ENCODE measurements around the gene LRRFIP2. TPM values are rescaled to one million over a fixed set of nuclear protein-coding genes. Genes with fewer than 3 reads are reported as not detected.
A peak's percentile ranks its signal among the peaks of the same experiment; 100 is the strongest.

LRRFIP2 gene
- polyA plus RNA-seq, 6 donors from 2014 or later, result 7.6 to 20.6 (median 15.5) TPM

GRCh38 chr3:37114251-37115145, 59.9 kb downstream of the LRRFIP2 start:
- H3K36me3 Mint-ChIP-seq, result peaks cover 0 to 7% of the 10 kb centered on the region in 2 donors
- no peaks in the 10 kb centered on the region for H3K27me3 Mint-ChIP-seq
- DNase-seq (no peak), ATAC-seq (ENCODE audit: low read depth in 2 of 2) (no peak)
- H3K4me1 Mint-ChIP-seq, result no peaks in the 10 kb centered on the region
- H3K27ac Mint-ChIP-seq, result no peak overlapping the region
- no peaks in the 10 kb centered on the region for H3K9me3 Mint-ChIP-seq
- H3K4me3 Mint-ChIP-seq, result no peak overlapping the region

- no peaks in the 10 kb centered on the region for H3K9me3 Mint-ChIP-seq
- H3K27ac Mint-ChIP-seq, result no peak overlapping the region
- no peak for ATAC-seq (ENCODE audit: low read depth in 2 of 2)
- H3K27me3 Mint-ChIP-seq, result no peaks in the 10 kb centered on the region
- DNase-seq, result no peak
- H3K4me3 Mint-ChIP-seq, result no peak overlapping the region
- no peaks in the 10 kb centered on the region for H3K4me1 Mint-ChIP-seq
- H3K36me3 Mint-ChIP-seq, result peaks cover 0 to 7% of the 10 kb centered on the region in 2 donors
Observed at GRCh38 chr3:37112987-37113386, 61.4 kb downstream of the LRRFIP2 start.

- ATAC-seq (ENCODE audit: low read depth in 2 of 2), result no peak
- no peak for DNase-seq
- H3K9me3 Mint-ChIP-seq, result no peaks in the 10 kb centered on the region
- no peak overlapping the region for H3K27ac Mint-ChIP-seq
- no peaks in the 10 kb centered on the region for H3K4me1 Mint-ChIP-seq
- no peaks in the 10 kb centered on the region for H3K27me3 Mint-ChIP-seq
- H3K36me3 Mint-ChIP-seq, result peaks cover 0 to 7% of the 10 kb centered on the region in 2 donors
- H3K4me3 Mint-ChIP-seq, result no peak overlapping the region
Observed at GRCh38 chr3:37111199-37111598, 63.2 kb downstream of the LRRFIP2 start.

- peak overlapping the region in 1 of 6 donors; percentile 31 for H3K27ac Mint-ChIP-seq
- H3K4me3 Mint-ChIP-seq, result no peak overlapping the region
- H3K36me3 Mint-ChIP-seq, result no peaks in the 10 kb centered on the region
- H3K4me1 Mint-ChIP-seq, result peaks cover 0 to 5% (median 0%) of the 10 kb centered on the region in 3 donors
- H3K27me3 Mint-ChIP-seq, result no peaks in the 10 kb centered on the region
- no peak for DNase-seq
- no peaks in the 10 kb centered on the region for H3K9me3 Mint-ChIP-seq
- no peak for ATAC-seq (ENCODE audit: low read depth in 2 of 2)
Observed at GRCh38 chr3:37107846-37108245, 66.5 kb downstream of the LRRFIP2 start.

GRCh38 chr3:37103103-37103808, 71.1 kb downstream of the LRRFIP2 start:
- Mint-ChIP-seq H3K27me3 (no peaks in the 10 kb centered on the region), H3K27ac (peak overlapping the region in 2 of 6 donors; percentile 52 to 68), H3K4me1 (peaks cover 0 to 5% (median 0%) of the 10 kb centered on the region in 3 donors), H3K36me3 (peaks cover 0 to 4% of the 10 kb centered on the region in 2 donors), H3K4me3 (no peak overlapping the region), H3K9me3 (no peaks in the 10 kb centered on the region)
- no peak for DNase-seq
- no peak for ATAC-seq (ENCODE audit: low read depth in 2 of 2)

- H3K27me3 Mint-ChIP-seq, result no peaks in the 10 kb centered on the region
- H3K4me3 Mint-ChIP-seq, result no peak overlapping the region
- H3K9me3 Mint-ChIP-seq, result no peaks in the 10 kb centered on the region
- ATAC-seq (ENCODE audit: low read depth in 2 of 2) (no peak), DNase-seq (no peak)
- peaks cover 0 to 4% of the 10 kb centered on the region in 2 donors for H3K36me3 Mint-ChIP-seq
- H3K4me1 Mint-ChIP-seq, result peaks cover 0 to 5% (median 0%) of the 10 kb centered on the region in 3 donors
- H3K27ac Mint-ChIP-seq, result no peak overlapping the region
Observed at GRCh38 chr3:37100411-37100810, 74.0 kb downstream of the LRRFIP2 start.

- ATAC-seq (ENCODE audit: low read depth in 2 of 2), result no peak
Observed at GRCh38 chr3:37099469-37099868, 74.9 kb downstream of the LRRFIP2 start.

GRCh38 chr3:37098884-37099283, 75.5 kb downstream of the LRRFIP2 start:
- no peak for ATAC-seq (ENCODE audit: low read depth in 2 of 2)
- Mint-ChIP-seq H3K4me3 (no peak overlapping the region), H3K27ac (peak overlapping the region in 2 of 6 donors; percentile 1 to 70), H3K36me3 (peaks cover 3 to 9% of the 10 kb centered on the region in 2 donors), H3K9me3 (no peaks in the 10 kb centered on the region), H3K4me1 (peaks cover 0 to 5% (median 0%) of the 10 kb centered on the region in 3 donors), H3K27me3 (no peaks in the 10 kb centered on the region)
- no peak for DNase-seq

More at GRCh38 chr3:37099469-37099868, 74.9 kb downstream of the LRRFIP2 start:
- peaks cover 0 to 5% (median 0%) of the 10 kb centered on the region in 3 donors for H3K4me1 Mint-ChIP-seq
- no peak overlapping the region for H3K27ac Mint-ChIP-seq
- H3K9me3 Mint-ChIP-seq, result no peaks in the 10 kb centered on the region
- no peak for DNase-seq
- H3K4me3 Mint-ChIP-seq, result no peak overlapping the region
- H3K27me3 Mint-ChIP-seq, result no peaks in the 10 kb centered on the region
- peaks cover 0 to 9% of the 10 kb centered on the region in 2 donors for H3K36me3 Mint-ChIP-seq

GRCh38 chr3:37097776-37098175, 76.6 kb downstream of the LRRFIP2 start:
- Mint-ChIP-seq H3K4me1 (no peaks in the 10 kb centered on the region), H3K9me3 (no peaks in the 10 kb centered on the region), H3K4me3 (no peak overlapping the region), H3K27me3 (no peaks in the 10 kb centered on the region), H3K27ac (no peak overlapping the region), H3K36me3 (peaks cover 9 to 12% of the 10 kb centered on the region in 2 donors)
- no peak for DNase-seq
- no peak for ATAC-seq (ENCODE audit: low read depth in 2 of 2)

GRCh38 chr3:37096975-37097374, 77.4 kb downstream of the LRRFIP2 start:
- Mint-ChIP-seq H3K27me3 (no peaks in the 10 kb centered on the region), H3K4me3 (no peak overlapping the region), H3K4me1 (no peaks in the 10 kb centered on the region), H3K9me3 (no peaks in the 10 kb centered on the region), H3K36me3 (peaks cover 6 to 12% of the 10 kb centered on the region in 2 donors), H3K27ac (no peak overlapping the region)
- no peak for DNase-seq
- ATAC-seq (ENCODE audit: low read depth in 2 of 2), result no peak

GRCh38 chr3:37096288-37096687, 78.1 kb downstream of the LRRFIP2 start:
- Mint-ChIP-seq H3K9me3 (no peaks in the 10 kb centered on the region), H3K4me1 (no peaks in the 10 kb centered on the region), H3K27me3 (no peaks in the 10 kb centered on the region), H3K36me3 (peaks cover 8 to 12% of the 10 kb centered on the region in 2 donors), H3K27ac (no peak overlapping the region), H3K4me3 (no peak overlapping the region)
- ATAC-seq (ENCODE audit: low read depth in 2 of 2) (no peak), DNase-seq (no peak)

GRCh38 chr3:37094636-37095035, 79.7 kb downstream of the LRRFIP2 start:
- DNase-seq (no peak), ATAC-seq (ENCODE audit: low read depth in 2 of 2) (no peak)
- H3K9me3 Mint-ChIP-seq, result no peaks in the 10 kb centered on the region
- no peaks in the 10 kb centered on the region for H3K27me3 Mint-ChIP-seq
- peaks cover 12 to 23% of the 10 kb centered on the region in 2 donors for H3K36me3 Mint-ChIP-seq
- no peak overlapping the region for H3K4me3 Mint-ChIP-seq
- no peaks in the 10 kb centered on the region for H3K4me1 Mint-ChIP-seq
- no peak overlapping the region for H3K27ac Mint-ChIP-seq

- H3K27me3 Mint-ChIP-seq, result no peaks in the 10 kb centered on the region
- no peak overlapping the region for H3K4me3 Mint-ChIP-seq
- H3K4me1 Mint-ChIP-seq, result no peaks in the 10 kb centered on the region
- H3K27ac Mint-ChIP-seq, result peak overlapping the region in 2 of 6 donors; percentile 11 to 28
- no peak for ATAC-seq (ENCODE audit: low read depth in 2 of 2)
- DNase-seq, result no peak
- H3K9me3 Mint-ChIP-seq, result no peaks in the 10 kb centered on the region
- H3K36me3 Mint-ChIP-seq, result peaks cover 12 to 25% of the 10 kb centered on the region in 2 donors
Observed at GRCh38 chr3:37093481-37093880, 80.9 kb downstream of the LRRFIP2 start.

- peak overlapping the region in 1 of 6 donors; percentile 91 for H3K27ac Mint-ChIP-seq
- DNase-seq, result no peak
- H3K27me3 Mint-ChIP-seq, result no peaks in the 10 kb centered on the region
- peaks cover 12 to 25% of the 10 kb centered on the region in 2 donors for H3K36me3 Mint-ChIP-seq
- H3K4me3 Mint-ChIP-seq, result no peak overlapping the region
- ATAC-seq (ENCODE audit: low read depth in 2 of 2), result no peak
- no peaks in the 10 kb centered on the region for H3K9me3 Mint-ChIP-seq
- H3K4me1 Mint-ChIP-seq, result no peaks in the 10 kb centered on the region
Observed at GRCh38 chr3:37092484-37092883, 81.9 kb downstream of the LRRFIP2 start.
